ENCODE results near the gene FLOT2. TPM values are rescaled to one million over a fixed set of nuclear protein-coding genes. Genes with fewer than 3 reads are reported as not detected.
"Not testable (repeated sequence)": the region's sequence is repeated elsewhere in the genome, so short reads cannot be mapped to it uniquely, and the experiment has no call there.

The FLOT2 gene
- total RNA-seq, 1 experiment from 2014 or later = 23.1 TPM

DNA sequence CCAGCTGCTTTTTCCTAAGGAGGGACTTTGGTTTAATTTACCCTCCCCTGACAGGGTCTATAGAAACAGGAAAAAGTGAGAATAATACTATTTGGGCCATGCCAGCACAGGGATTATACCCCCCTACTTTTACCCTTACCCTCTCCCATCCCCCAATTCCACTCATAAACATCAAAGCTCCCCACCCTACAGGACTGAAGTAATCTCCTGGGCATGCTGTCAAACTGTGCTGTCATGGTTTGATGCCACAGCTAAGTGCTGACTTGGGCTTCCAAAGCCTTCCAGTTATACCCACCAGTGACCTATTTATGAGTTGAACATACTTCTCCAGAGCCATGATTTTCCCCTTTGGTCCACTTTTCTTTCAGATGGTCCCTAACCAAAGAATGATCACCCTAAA is 41.0 kb upstream of the FLOT2 start:
- BruUV-seq (replicated peaks) = no TSS peak
- CTCF ChIA-PET = no interaction called here
- peaks cover 12% of the 10 kb centered on the region; the same call in 1 of the 2 replicates for H3K36me3 ChIP-seq (ENCODE audit: low read depth, low read length)
- no peak overlapping the region for H3K9ac ChIP-seq (ENCODE audit: low read length)
- POLR2A ChIA-PET (ENCODE audit: unreplicated experiment) = no interaction called here
- DNase-seq (no peak), ATAC-seq (no peak)
- no peaks in the 10 kb centered on the region for H3K9me2 ChIP-seq (replicated peaks; ENCODE audit: low read length)
- H3K27ac ChIP-seq (ENCODE audit: low read length) = peak overlapping the region; percentile 88
- no peak overlapping the region for H3K4me2 ChIP-seq (ENCODE audit: low read length)
- no peaks in the 10 kb centered on the region for H3F3A ChIP-seq (ENCODE audit: low read length, unreplicated experiment)
- H2AFZ ChIP-seq (ENCODE audit: low read length) = no peak overlapping the region
- H3K9me3 ChIP-seq (ENCODE audit: low read length) = no peaks in the 10 kb centered on the region
- H3K79me2 ChIP-seq (ENCODE audit: low read length) = peaks cover 92% of the 10 kb centered on the region
- no peak for TF ChIP-seq EZH2 (IDR thresholded peaks at IDR 0.05; ENCODE audit: low read length, unreplicated experiment)
- H4K20me1 ChIP-seq (ENCODE audit: low read length) = peaks cover 8% of the 10 kb centered on the region; the same call in 1 of the 2 replicates
- H3K27me3 ChIP-seq (ENCODE audit: low read length) = no peaks in the 10 kb centered on the region
- intact Hi-C loops (cut with micrococcal nuclease) = no loop called here
- peaks cover 15% of the 10 kb centered on the region for H3K4me1 ChIP-seq (ENCODE audit: insufficient read depth, low read length)
- H3K4me3 ChIP-seq (ENCODE audit: low read length) = no peak overlapping the region

DNA sequence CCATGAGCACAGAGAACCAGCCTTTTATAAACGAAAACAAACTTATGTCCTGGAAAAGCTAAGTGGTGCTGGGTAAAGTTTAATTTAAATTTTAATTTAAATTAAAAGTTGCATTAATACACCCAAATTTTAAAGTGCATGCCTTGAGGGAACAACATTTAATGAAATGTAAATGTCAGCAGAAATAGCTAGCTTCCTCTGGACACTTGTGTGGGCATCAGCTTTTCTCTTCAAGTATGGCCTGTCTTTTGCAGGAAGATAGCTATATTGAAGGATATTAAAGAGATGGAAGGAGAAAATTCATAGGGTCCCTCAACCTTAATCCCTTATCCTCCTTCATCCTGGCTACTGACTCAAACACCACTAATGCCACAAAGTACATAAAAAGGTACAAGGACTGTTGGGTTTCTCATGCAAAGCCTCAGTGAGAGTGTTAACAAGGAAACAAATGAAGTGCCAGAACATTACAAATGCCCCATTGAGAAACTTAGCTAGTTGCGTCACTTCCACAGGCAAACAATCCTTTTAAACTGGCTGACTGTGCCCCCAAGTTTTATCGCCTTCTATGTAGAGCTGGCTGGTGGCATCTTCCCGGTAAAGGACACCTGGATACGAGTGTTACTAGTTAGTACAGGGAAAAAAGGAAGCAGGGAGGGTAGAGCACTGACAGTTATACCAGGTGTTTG is 39.7 kb upstream of the FLOT2 start:
- Histone ChIP-seq H3K4me1 (ENCODE audit: insufficient read depth, low read length) (peaks cover 15% of the 10 kb centered on the region), H3K36me3 (ENCODE audit: low read depth, low read length) (peaks cover 5% of the 10 kb centered on the region; the same call in 1 of the 2 replicates), H3K79me2 (ENCODE audit: low read length) (peaks cover 94% of the 10 kb centered on the region), H3K9ac (ENCODE audit: low read length) (peak overlapping the region; percentile 55), H3K27ac (ENCODE audit: low read length) (peak overlapping the region; percentile 88), H3K9me2 (replicated peaks; ENCODE audit: low read length) (no peaks in the 10 kb centered on the region), H3K4me3 (ENCODE audit: low read length) (no peak overlapping the region), H3K4me2 (ENCODE audit: low read length) (no peak overlapping the region), H3K27me3 (ENCODE audit: low read length) (no peaks in the 10 kb centered on the region), H2AFZ (ENCODE audit: low read length) (no peak overlapping the region), H3K9me3 (ENCODE audit: low read length) (no peaks in the 10 kb centered on the region), H4K20me1 (ENCODE audit: low read length) (peaks cover 8% of the 10 kb centered on the region; the same call in 1 of the 2 replicates), H3F3A (ENCODE audit: low read length, unreplicated experiment) (no peaks in the 10 kb centered on the region)
- DNase-seq (peak; percentile 44), ATAC-seq (no peak)
- ChIA-PET CTCF (no interaction called here), POLR2A (ENCODE audit: unreplicated experiment) (interaction anchor here (0.8 kb wide), 1 partner anchor 14 kb away, joined by 4 read pairs; the partner anchor contains the start of gene PHF12)
- intact Hi-C loops (cut with micrococcal nuclease) = no loop called here
- no TSS peak for BruUV-seq (replicated peaks)
- TF ChIP-seq EZH2 (IDR thresholded peaks at IDR 0.05; ENCODE audit: low read length, unreplicated experiment) (no peak), EZH2phosphoT487 (IDR thresholded peaks at IDR 0.05; ENCODE audit: borderline replicate concordance, low read length) (no peak)
- TF ChIP-seq, protein P1, sequence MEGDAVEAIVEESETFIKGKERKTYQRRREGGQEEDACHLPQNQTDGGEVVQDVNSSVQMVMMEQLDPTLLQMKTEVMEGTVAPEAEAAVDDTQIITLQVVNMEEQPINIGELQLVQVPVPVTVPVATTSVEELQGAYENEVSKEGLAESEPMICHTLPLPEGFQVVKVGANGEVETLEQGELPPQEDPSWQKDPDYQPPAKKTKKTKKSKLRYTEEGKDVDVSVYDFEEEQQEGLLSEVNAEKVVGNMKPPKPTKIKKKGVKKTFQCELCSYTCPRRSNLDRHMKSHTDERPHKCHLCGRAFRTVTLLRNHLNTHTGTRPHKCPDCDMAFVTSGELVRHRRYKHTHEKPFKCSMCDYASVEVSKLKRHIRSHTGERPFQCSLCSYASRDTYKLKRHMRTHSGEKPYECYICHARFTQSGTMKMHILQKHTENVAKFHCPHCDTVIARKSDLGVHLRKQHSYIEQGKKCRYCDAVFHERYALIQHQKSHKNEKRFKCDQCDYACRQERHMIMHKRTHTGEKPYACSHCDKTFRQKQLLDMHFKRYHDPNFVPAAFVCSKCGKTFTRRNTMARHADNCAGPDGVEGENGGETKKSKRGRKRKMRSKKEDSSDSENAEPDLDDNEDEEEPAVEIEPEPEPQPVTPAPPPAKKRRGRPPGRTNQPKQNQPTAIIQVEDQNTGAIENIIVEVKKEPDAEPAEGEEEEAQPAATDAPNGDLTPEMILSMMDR (conservative IDR thresholded peaks at IDR 0.05; ENCODE audit: low read depth, low read length) = no peak

DNA sequence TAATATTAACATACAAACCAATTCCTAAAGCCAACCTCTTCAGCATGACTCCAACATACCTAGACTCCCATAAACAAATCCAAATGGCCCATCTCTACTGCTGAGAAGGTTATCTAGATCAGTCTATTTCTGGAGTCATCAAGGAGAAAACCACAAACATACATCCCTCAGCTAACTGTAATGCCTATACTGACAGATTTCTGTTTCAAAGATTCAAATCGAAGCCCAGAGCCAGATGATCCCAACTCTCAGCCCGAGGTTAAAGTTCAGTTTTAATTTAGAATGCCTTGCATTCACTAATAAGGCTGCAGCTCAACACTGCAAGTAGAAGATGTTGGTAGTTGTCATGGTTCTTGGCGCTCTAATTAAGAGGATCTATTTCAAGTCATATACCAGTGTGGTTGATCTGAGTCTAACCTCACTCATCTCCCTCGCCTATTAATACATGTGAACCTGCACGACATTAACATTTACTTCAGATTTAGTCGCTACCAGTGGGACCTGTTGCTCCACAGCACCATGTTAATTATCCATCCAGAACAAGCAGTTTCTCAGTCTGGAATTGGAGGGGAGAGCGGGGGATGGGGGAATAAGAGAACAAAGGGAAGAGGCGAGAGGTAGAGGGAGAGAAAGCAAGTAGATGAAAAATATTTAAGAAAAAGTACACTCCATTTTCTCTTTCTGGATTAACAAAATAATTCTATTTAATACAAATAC is 38.4 kb upstream of the FLOT2 start:
- Histone ChIP-seq H3K36me3 (ENCODE audit: low read depth, low read length) (peaks cover 5% of the 10 kb centered on the region; the same call in 1 of the 2 replicates), H3K79me2 (ENCODE audit: low read length) (peaks cover 87% of the 10 kb centered on the region), H3K9me2 (replicated peaks; ENCODE audit: low read length) (no peaks in the 10 kb centered on the region), H3F3A (ENCODE audit: low read length, unreplicated experiment) (no peaks in the 10 kb centered on the region), H3K4me1 (ENCODE audit: insufficient read depth, low read length) (peaks cover 15% of the 10 kb centered on the region), H2AFZ (ENCODE audit: low read length) (no peak overlapping the region), H3K27me3 (ENCODE audit: low read length) (no peaks in the 10 kb centered on the region), H3K4me3 (ENCODE audit: low read length) (no peak overlapping the region), H3K9ac (ENCODE audit: low read length) (0 out of 2 replicates have a peak overlapping the region, but pooled peaks have one; percentile 52), H3K4me2 (ENCODE audit: low read length) (no peak overlapping the region), H3K27ac (ENCODE audit: low read length) (no peak overlapping the region), H4K20me1 (ENCODE audit: low read length) (peaks cover 8% of the 10 kb centered on the region; the same call in 1 of the 2 replicates), H3K9me3 (ENCODE audit: low read length) (no peaks in the 10 kb centered on the region)
- ChIA-PET POLR2A (ENCODE audit: unreplicated experiment) (no interaction called here), CTCF (no interaction called here)
- no peak for ATAC-seq
- no peak for DNase-seq
- no peak for TF ChIP-seq EZH2phosphoT487 (IDR thresholded peaks at IDR 0.05; ENCODE audit: borderline replicate concordance, low read length)
- intact Hi-C loops (cut with micrococcal nuclease) = no loop called here
- no TSS peak for BruUV-seq (replicated peaks)

DNA sequence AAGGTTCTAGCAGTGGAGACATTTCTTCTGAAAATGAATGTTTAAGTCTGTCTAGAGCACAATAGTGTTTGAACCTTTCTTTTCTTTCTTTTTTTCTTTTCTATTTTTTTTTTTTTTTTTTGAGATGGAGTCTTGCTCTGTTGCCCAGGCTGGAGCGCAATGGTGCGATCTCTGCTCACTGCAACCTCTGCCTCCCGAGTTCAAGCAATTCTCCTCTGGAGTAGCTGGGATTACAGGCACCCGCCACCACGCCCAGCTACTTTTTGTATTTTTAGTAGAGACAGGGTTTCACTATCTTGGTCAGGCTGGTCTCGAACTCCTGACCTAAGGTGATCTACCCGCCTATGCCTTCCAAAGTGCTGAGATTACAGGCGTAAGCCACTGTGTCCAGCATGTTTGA is 37.0 kb upstream of the FLOT2 start:
- H3K9me3 ChIP-seq (ENCODE audit: low read length); H2AFZ ChIP-seq (ENCODE audit: low read length); intact Hi-C loops (cut with micrococcal nuclease); H3K27ac ChIP-seq (ENCODE audit: low read length); H3K36me3 ChIP-seq (ENCODE audit: low read depth, low read length); H3K27me3 ChIP-seq (ENCODE audit: low read length); DNase-seq; H3K4me3 ChIP-seq (ENCODE audit: low read length); H3K9me2 ChIP-seq (replicated peaks; ENCODE audit: low read length); H3K4me2 ChIP-seq (ENCODE audit: low read length); BruUV-seq (replicated peaks); ATAC-seq; H3K9ac ChIP-seq (ENCODE audit: low read length); CTCF ChIA-PET; POLR2A ChIA-PET (ENCODE audit: unreplicated experiment); H3F3A ChIP-seq (ENCODE audit: low read length, unreplicated experiment); H4K20me1 ChIP-seq (ENCODE audit: low read length): not testable (repeated sequence)
- Histone ChIP-seq H3K4me1 (ENCODE audit: insufficient read depth, low read length) (peaks cover 15% of the 10 kb centered on the region), H3K79me2 (ENCODE audit: low read length) (peaks cover 87% of the 10 kb centered on the region)
